Fibroblast of mammary gland (primary cell): ENCODE results near the gene LRWD1.

ENCODE experiments used
- DNase-seq: peaks from one replicate; pipeline ENCODE4 v3.0.0-alpha.2; 2010; ENCODE audit warnings: low read depth
- H3K4me3 ChIP-seq: 2 replicates; pipeline ENCODE4 v1.5.1; 2011; ENCODE audit warnings: low read depth, mild to moderate bottlenecking, low read length, moderate library complexity; ENCODE audit not compliant: control insufficient read depth
- CTCF ChIP-seq: conservative IDR thresholded peaks from 2 replicates; pipeline ENCODE4 v1.5.1; 2011; ENCODE audit warnings: low read depth, low read length, inconsistent platforms; ENCODE audit not compliant: control insufficient read depth, insufficient read depth

LRWD1 gene

GRCh38 chr7:102431617-102432298 lies 33.0 kb upstream of the LRWD1 start:
- DNase-seq, result no peak
- H3K4me3 ChIP-seq, result no peak overlapping the region
- TF ChIP-seq CTCF, result no peak

GRCh38 chr7:102432442-102433218 lies 32.2 kb upstream of the LRWD1 start:
- DNase-seq, result no peak
- no peak for TF ChIP-seq CTCF

GRCh38 chr7:102433219-102434038 lies 31.4 kb upstream of the LRWD1 start, which contains the start of gene ORAI2:
TSS of gene ORAI2 (plus strand) at chr7:102433575. CDS start at chr7:102438957, 5,382 bp downstream.
- peak within 1 kb of the TSS; percentile 65 for H3K4me3 ChIP-seq
- peak; percentile 43 for DNase-seq
- no peak for TF ChIP-seq CTCF

More at GRCh38 chr7:102432442-102433218, 32.2 kb upstream of the LRWD1 start:
- H3K4me3 ChIP-seq, result peak overlapping the region; percentile 57

- DNase-seq, result peak; percentile 38
- peak overlapping the region; percentile 65 for H3K4me3 ChIP-seq
- no peak for TF ChIP-seq CTCF
Measured at GRCh38 chr7:102434039-102434486, 30.7 kb upstream of the LRWD1 start.

DNA sequence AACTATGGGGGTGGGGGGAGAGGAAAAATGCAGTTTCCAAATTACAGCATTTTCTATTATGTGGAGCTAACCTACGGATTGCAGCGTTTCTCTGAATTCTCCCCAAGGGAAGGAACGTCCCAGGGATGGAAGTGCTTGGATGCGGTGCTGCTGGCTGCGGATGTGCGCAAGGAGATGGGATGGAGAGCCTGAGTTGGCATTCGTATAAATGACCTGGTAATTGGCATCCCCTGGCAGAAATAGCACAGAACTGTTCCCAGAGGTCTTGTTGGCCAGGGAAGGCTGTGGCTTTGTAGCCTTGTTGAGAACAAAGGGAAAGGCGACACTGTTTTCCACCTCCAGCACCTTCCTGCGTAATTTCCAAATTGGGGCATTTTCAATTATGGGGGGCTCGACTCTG lies 28.7 kb upstream of the LRWD1 start:
- TF ChIP-seq CTCF, result no peak
- no peak overlapping the region for H3K4me3 ChIP-seq
- no peak for DNase-seq

DNA sequence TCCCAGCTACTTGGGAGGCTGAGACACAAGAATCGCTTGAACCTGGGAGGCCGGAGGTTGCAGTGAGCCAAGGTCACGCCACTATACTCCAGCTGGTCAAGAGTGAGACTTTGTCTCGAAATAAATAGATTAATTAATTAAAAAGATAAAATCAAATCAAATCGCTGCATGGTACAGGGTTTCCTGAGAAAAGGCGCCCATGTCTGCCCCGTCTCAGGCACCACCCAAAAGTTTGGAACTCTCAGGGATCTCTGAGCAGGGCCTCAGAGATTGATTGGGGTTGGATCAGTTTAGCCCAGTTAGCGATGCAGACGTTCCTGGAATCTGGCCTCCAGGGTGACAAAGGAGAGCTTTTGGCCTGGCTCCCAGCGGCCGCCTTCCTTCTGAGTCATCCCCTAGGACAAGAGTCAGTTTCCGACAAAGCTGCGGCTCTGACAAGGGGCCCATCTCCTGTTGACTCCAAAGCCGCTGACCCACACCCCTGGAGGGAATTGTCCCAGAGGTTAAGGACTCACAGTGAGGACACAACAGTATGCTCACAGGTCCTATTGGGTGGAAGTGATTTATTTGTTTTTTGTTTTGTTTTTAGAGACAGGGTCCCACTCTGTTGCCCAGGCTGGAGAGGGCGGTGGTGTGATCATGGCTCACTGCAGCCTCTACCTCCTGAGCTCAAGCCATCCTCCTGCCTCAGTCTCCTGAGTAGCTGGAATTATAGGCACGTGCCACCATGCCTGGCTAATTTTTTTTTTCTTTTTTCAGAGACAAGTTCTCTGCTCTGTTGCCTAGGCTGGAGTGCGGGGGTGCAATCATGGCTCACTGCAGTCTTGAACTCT lies 24.6 kb upstream of the LRWD1 start:
- TF ChIP-seq CTCF, result no peak
- DNase-seq, result peak; percentile 77
- H3K4me3 ChIP-seq, result no peak overlapping the region
